ENCODE results near the gene COL4A6. TPM values are rescaled to one million over a fixed set of nuclear protein-coding genes. Genes with fewer than 3 reads are reported as not detected.

COL4A6 gene
- polyA plus RNA-seq, 3 donors, result not detected

DNA sequence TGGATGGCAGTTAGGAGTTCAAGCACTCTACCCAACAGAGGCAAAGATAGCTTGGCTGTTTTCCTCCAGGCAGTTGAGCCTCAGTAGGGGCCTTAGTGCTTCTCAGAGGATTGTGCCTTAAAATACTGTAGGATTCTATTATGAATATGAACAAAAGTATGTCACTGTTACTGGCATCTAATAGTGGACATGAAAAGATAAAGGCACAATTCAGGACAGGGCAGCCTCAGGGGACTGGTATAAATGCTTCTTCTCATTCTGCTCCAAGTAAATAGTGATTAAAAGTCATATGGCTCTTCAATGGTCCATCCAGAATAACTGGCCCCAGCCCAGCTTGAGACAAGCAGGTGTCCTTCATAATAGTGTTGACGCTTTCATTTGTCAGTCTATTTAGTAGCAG, 17.7 kb downstream of the COL4A6 start:
- no peak overlapping the region for H3K4me2 ChIP-seq (replicated peaks; ENCODE audit: extremely low read depth, low read length, poor library complexity, severe bottlenecking)
- Mint-ChIP-seq H3K36me3 (no peaks in the 10 kb centered on the region), H3K4me1 (no peaks in the 10 kb centered on the region), H3K27me3 (ENCODE audit: low read depth in 3 of 3) (peaks cover 0 to 4% (median 0%) of the 10 kb centered on the region in 3 donors), H3K4me3 (no peak overlapping the region), H3K9me3 (peaks cover 0 to 2% (median 0%) of the 10 kb centered on the region in 7 donors), H3K27ac (no peak overlapping the region)
- H3K36me3 ChIP-seq (replicated peaks in 1 of 2; ENCODE audit: control insufficient read depth in 1 of 2, insufficient read depth in 2 of 2, low read length in 2 of 2), result no peaks in the 10 kb centered on the region
- no peaks in the 10 kb centered on the region for H3K4me1 ChIP-seq (ENCODE audit: control insufficient read depth in 1 of 2, insufficient read depth in 2 of 2, low read length in 2 of 2)
- H3K9ac ChIP-seq (ENCODE audit: insufficient read depth, low read length, poor library complexity, severe bottlenecking), result no peak overlapping the region
- H2AFZ ChIP-seq (ENCODE audit: insufficient read depth, low read depth, low read length, poor library complexity, severe bottlenecking), result no peak overlapping the region
- no peak overlapping the region for H3K27ac ChIP-seq (ENCODE audit: low read depth in 1 of 2, low read length in 2 of 2)
- no peaks in the 10 kb centered on the region for H4K20me1 ChIP-seq (ENCODE audit: insufficient read depth, low read length)
- H3K79me2 ChIP-seq (ENCODE audit: insufficient read depth, low read length), result no peaks in the 10 kb centered on the region
- intact Hi-C loops (cut with micrococcal nuclease), result no loop called here
- peaks cover 0 to 2% of the 10 kb centered on the region in 2 donors for H3K27me3 ChIP-seq (ENCODE audit: control insufficient read depth in 2 of 2, insufficient read depth in 2 of 2, low read length in 2 of 2)
- H3K4me3 ChIP-seq (replicated peaks in 1 of 3; ENCODE audit: low read depth in 2 of 3, low read length in 3 of 3), result no peak overlapping the region
- WGBS (ENCODE audit: insufficient coverage), result 100% methylated on average over 1 of the region's 1 CpG
- no peak for DNase-seq
- TF ChIP-seq CTCF (IDR thresholded peaks at IDR 0.05), result no peak
- H3K9me3 ChIP-seq (replicated peaks in 1 of 2; ENCODE audit: control insufficient read depth in 1 of 2, insufficient read depth in 1 of 2, low read length in 2 of 2), result no peaks in the 10 kb centered on the region

GRCh38 chrX:108419401-108419800, 18.8 kb downstream of the COL4A6 start:
- H3K9me3 Mint-ChIP-seq, result peaks cover 0 to 2% (median 0%) of the 10 kb centered on the region in 7 donors
- no peaks in the 10 kb centered on the region for H3K4me1 Mint-ChIP-seq
- H3K9me3 ChIP-seq (replicated peaks in 1 of 2; ENCODE audit: control insufficient read depth in 1 of 2, insufficient read depth in 1 of 2, low read length in 2 of 2), result no peaks in the 10 kb centered on the region
- H3K36me3 ChIP-seq (replicated peaks in 1 of 2; ENCODE audit: control insufficient read depth in 1 of 2, insufficient read depth in 2 of 2, low read length in 2 of 2), result no peaks in the 10 kb centered on the region
- no peaks in the 10 kb centered on the region for H3K79me2 ChIP-seq (ENCODE audit: insufficient read depth, low read length)
- no peak for TF ChIP-seq CTCF (IDR thresholded peaks at IDR 0.05)
- DNase-seq, result no peak
- no peak overlapping the region for H3K27ac ChIP-seq (ENCODE audit: low read depth in 1 of 2, low read length in 2 of 2)
- H3K4me3 Mint-ChIP-seq, result no peak overlapping the region
- no peak overlapping the region for H3K4me2 ChIP-seq (replicated peaks; ENCODE audit: extremely low read depth, low read length, poor library complexity, severe bottlenecking)
- no peak overlapping the region for H2AFZ ChIP-seq (ENCODE audit: insufficient read depth, low read depth, low read length, poor library complexity, severe bottlenecking)
- H3K4me1 ChIP-seq (ENCODE audit: control insufficient read depth in 1 of 2, insufficient read depth in 2 of 2, low read length in 2 of 2), result no peaks in the 10 kb centered on the region
- WGBS (ENCODE audit: insufficient coverage), result no CpG with 5 or more reads among the region's 1 CpG
- no peaks in the 10 kb centered on the region for H3K36me3 Mint-ChIP-seq
- H3K9ac ChIP-seq (ENCODE audit: insufficient read depth, low read length, poor library complexity, severe bottlenecking), result no peak overlapping the region
- H3K27ac Mint-ChIP-seq, result no peak overlapping the region
- peaks cover 0 to 2% of the 10 kb centered on the region in 2 donors for H3K27me3 ChIP-seq (ENCODE audit: control insufficient read depth in 2 of 2, insufficient read depth in 2 of 2, low read length in 2 of 2)
- no peaks in the 10 kb centered on the region for H3K27me3 Mint-ChIP-seq (ENCODE audit: low read depth in 3 of 3)
- H3K4me3 ChIP-seq (replicated peaks in 1 of 3; ENCODE audit: low read depth in 2 of 3, low read length in 3 of 3), result no peak overlapping the region
- intact Hi-C loops (cut with micrococcal nuclease), result no loop called here
- no peaks in the 10 kb centered on the region for H4K20me1 ChIP-seq (ENCODE audit: insufficient read depth, low read length)

Measured in CD14-positive monocyte (primary cell).